WTC11 (cell line): ENCODE measurements around the gene FLT4. TPM values are rescaled to one million over a fixed set of nuclear protein-coding genes. Genes with fewer than 3 reads are reported as not detected.

ENCODE experiments used
- ATAC-seq: fragments of 200-7000 bp; cut with Tn5 transposase; 2 replicates; pipeline ENCODE4 v1.10.0; 2021; ENCODE audit warnings: mild to moderate bottlenecking, moderate library complexity
- CTCF ChIA-PET: fragments of 300-600 bp; sonication (Branson Sonifier 250); formaldehyde crosslinking; loops from one replicate; lab custom pipeline; 2021; ENCODE audit warnings: antibody characterized with exemption; lab: Charles Lee
- POLR2A ChIA-PET: fragments of 350-600 bp; sonication (Branson Sonifier 250); formaldehyde crosslinking; loops from one replicate; lab custom pipeline; 2021; ENCODE audit warnings: antibody characterized with exemption; lab: Charles Lee
- DNase-seq: peaks from one replicate; pipeline ENCODE4 v3.0.0; 2021; ENCODE audit warnings: low spot score
- H3K27ac Mint-ChIP-seq: 2 replicates; pipeline ENCODE4 v1.8.0; 2021; ENCODE audit warnings: mixed read lengths
- H3K27me3 Mint-ChIP-seq: 2 replicates; pipeline ENCODE4 v1.8.0; 2021; ENCODE audit warnings: low read depth, mild to moderate bottlenecking, moderate library complexity, mixed read lengths
- H3K36me3 Mint-ChIP-seq: 2 replicates; pipeline ENCODE4 v1.8.0; 2021; ENCODE audit warnings: mixed read lengths
- H3K4me1 Mint-ChIP-seq: 2 replicates; pipeline ENCODE4 v1.8.0; 2022; ENCODE audit warnings: mixed read lengths
- H3K4me3 Mint-ChIP-seq: 2 replicates; pipeline ENCODE4 v1.8.0; 2021; ENCODE audit warnings: mild to moderate bottlenecking, moderate library complexity, mixed read lengths
- H3K9me3 Mint-ChIP-seq: 2 replicates; pipeline ENCODE4 v1.8.0; 2021; ENCODE audit warnings: mixed read lengths
- ATF1 ChIP-seq: sonication (generic); formaldehyde crosslinking; IDR thresholded peaks from 2 replicates; pipeline ENCODE4 v1.8.1; 2023; ENCODE audit warnings: mild to moderate bottlenecking, moderate library complexity, missing genetic modification reagents
- CBFB ChIP-seq: sonication (generic); formaldehyde crosslinking; IDR thresholded peaks from 2 replicates; pipeline ENCODE4 v1.8.1; 2022; ENCODE audit warnings: mild to moderate bottlenecking, low read depth, missing genetic modification reagents
- EMX1 ChIP-seq: fragments of 250-450 bp; sonication (Bioruptor Pico); IDR thresholded peaks from 2 replicates; pipeline ENCODE4 v1.8.0; 2021; ENCODE audit warnings: mild to moderate bottlenecking
- GTF2I ChIP-seq: fragments of 250-450 bp; sonication (Bioruptor Pico); conservative IDR thresholded peaks from 2 replicates; pipeline ENCODE4 v1.4.0; 2021; ENCODE audit warnings: mild to moderate bottlenecking
- HMGA2 ChIP-seq: fragments of 250-450 bp; sonication (Bioruptor Pico); IDR thresholded peaks from 2 replicates; pipeline ENCODE4 v1.4.0; 2021; ENCODE audit warnings: mild to moderate bottlenecking, moderate library complexity
- HMGXB4 ChIP-seq: sonication (generic); formaldehyde crosslinking; IDR thresholded peaks from 2 replicates; pipeline ENCODE4 v1.8.1; 2023; ENCODE audit warnings: mild to moderate bottlenecking, moderate library complexity, missing genetic modification reagents
- IRF2 ChIP-seq: sonication (generic); formaldehyde crosslinking; IDR thresholded peaks from 2 replicates; pipeline ENCODE4 v1.8.0; 2022; ENCODE audit warnings: low read depth, missing genetic modification reagents, borderline replicate concordance
- NR2C2 ChIP-seq: sonication (generic); formaldehyde crosslinking; IDR thresholded peaks from 2 replicates; pipeline ENCODE4 v1.8.0; 2022; ENCODE audit warnings: mild to moderate bottlenecking, missing genetic modification reagents
- PREB ChIP-seq: sonication (generic); formaldehyde crosslinking; IDR thresholded peaks from 2 replicates; pipeline ENCODE4 v1.8.1; 2022; ENCODE audit warnings: mild to moderate bottlenecking, missing genetic modification reagents, moderate library complexity, borderline replicate concordance
- PRRX2 ChIP-seq: fragments of 250-450 bp; sonication (Bioruptor Pico); IDR thresholded peaks from 2 replicates; pipeline ENCODE4 v1.8.0; 2021; ENCODE audit warnings: mild to moderate bottlenecking
- TCF7 ChIP-seq: sonication (generic); formaldehyde crosslinking; IDR thresholded peaks from 2 replicates; pipeline ENCODE4 v1.8.0; 2022; ENCODE audit warnings: mild to moderate bottlenecking, low read depth, missing genetic modification reagents, moderate library complexity
- ZNF396 ChIP-seq: fragments of 250-450 bp; sonication (Bioruptor Pico); IDR thresholded peaks from 2 replicates; pipeline ENCODE4 v1.8.0; 2021; ENCODE audit warnings: mild to moderate bottlenecking, moderate library complexity, borderline replicate concordance
- ZSCAN18 ChIP-seq: fragments of 250-450 bp; sonication (Bioruptor Pico); IDR thresholded peaks from 2 replicates; pipeline ENCODE4 v2.1.2; 2022; ENCODE audit warnings: mild to moderate bottlenecking, moderate library complexity
- total RNA-seq: library from RNA; stranded (reverse); gene quantifications from 3 replicates; pipeline ENCODE4 v1.2.3, GENCODE V29; 2021
- TF ChIP-seq, protein P1 (sequence below): fragments of 250-450 bp; sonication (Bioruptor Pico); IDR thresholded peaks from 2 replicates; pipeline ENCODE4 v1.9.0; 2021; ENCODE audit warnings: mild to moderate bottlenecking, borderline replicate concordance
- TF ChIP-seq, protein P2 (sequence below): sonication (generic); formaldehyde crosslinking; IDR thresholded peaks from 2 replicates; pipeline ENCODE4 v1.8.1; 2023; ENCODE audit warnings: mild to moderate bottlenecking, missing genetic modification reagents, moderate library complexity
- TF ChIP-seq, protein P3 (sequence below): sonication (generic); formaldehyde crosslinking; conservative IDR thresholded peaks from 2 replicates; pipeline ENCODE4 v1.8.1; 2022; ENCODE audit warnings: mild to moderate bottlenecking, missing genetic modification reagents

Gene FLT4
- total RNA-seq, 1 experiment from 2014 or later, result 12.4 TPM

GRCh38 chr5:180643191-180643851, 6.1 kb downstream of the FLT4 start (continued):
- TF ChIP-seq, protein P1, sequence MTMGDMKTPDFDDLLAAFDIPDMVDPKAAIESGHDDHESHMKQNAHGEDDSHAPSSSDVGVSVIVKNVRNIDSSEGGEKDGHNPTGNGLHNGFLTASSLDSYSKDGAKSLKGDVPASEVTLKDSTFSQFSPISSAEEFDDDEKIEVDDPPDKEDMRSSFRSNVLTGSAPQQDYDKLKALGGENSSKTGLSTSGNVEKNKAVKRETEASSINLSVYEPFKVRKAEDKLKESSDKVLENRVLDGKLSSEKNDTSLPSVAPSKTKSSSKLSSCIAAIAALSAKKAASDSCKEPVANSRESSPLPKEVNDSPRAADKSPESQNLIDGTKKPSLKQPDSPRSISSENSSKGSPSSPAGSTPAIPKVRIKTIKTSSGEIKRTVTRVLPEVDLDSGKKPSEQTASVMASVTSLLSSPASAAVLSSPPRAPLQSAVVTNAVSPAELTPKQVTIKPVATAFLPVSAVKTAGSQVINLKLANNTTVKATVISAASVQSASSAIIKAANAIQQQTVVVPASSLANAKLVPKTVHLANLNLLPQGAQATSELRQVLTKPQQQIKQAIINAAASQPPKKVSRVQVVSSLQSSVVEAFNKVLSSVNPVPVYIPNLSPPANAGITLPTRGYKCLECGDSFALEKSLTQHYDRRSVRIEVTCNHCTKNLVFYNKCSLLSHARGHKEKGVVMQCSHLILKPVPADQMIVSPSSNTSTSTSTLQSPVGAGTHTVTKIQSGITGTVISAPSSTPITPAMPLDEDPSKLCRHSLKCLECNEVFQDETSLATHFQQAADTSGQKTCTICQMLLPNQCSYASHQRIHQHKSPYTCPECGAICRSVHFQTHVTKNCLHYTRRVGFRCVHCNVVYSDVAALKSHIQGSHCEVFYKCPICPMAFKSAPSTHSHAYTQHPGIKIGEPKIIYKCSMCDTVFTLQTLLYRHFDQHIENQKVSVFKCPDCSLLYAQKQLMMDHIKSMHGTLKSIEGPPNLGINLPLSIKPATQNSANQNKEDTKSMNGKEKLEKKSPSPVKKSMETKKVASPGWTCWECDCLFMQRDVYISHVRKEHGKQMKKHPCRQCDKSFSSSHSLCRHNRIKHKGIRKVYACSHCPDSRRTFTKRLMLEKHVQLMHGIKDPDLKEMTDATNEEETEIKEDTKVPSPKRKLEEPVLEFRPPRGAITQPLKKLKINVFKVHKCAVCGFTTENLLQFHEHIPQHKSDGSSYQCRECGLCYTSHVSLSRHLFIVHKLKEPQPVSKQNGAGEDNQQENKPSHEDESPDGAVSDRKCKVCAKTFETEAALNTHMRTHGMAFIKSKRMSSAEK (CRISPR knock-in tag), result no peak

DNA sequence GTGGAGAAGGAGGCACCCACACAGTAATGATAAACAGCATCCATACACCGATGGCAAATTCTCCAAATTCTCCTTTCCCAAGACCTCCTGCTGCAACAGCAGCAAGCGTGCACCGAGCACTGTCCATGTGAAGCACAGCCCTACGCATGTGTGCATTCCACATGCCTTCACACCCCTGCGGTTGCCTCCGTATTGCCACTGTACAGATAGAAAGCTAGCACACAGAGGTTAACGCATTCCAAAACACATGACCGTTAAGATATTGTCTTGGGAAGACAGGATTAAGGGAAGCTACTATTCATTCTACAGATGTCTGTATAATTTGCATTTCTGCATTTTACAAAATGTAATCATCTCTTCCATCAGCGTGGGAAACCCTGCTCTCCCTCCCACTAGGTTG, 6.6 kb downstream of the FLT4 start:
- Mint-ChIP-seq H3K36me3 (no peaks in the 10 kb centered on the region), H3K4me3 (no peak overlapping the region), H3K27me3 (peaks cover 10% of the 10 kb centered on the region), H3K4me1 (no peaks in the 10 kb centered on the region), H3K27ac (no peak overlapping the region), H3K9me3 (no peaks in the 10 kb centered on the region)
- no peak for ATAC-seq
- no peak for DNase-seq
- ChIA-PET CTCF (interaction anchor here (1.0 to 4.1 kb wide), 3 partner anchors 24 to 37 kb away, joined by 3 to 30 read pairs (median 3); no protein-coding TSS in a partner anchor), POLR2A (no interaction called here)
- no peak for TF ChIP-seq ZSCAN18 (CRISPR knock-in tag)
- TF ChIP-seq, protein P2, sequence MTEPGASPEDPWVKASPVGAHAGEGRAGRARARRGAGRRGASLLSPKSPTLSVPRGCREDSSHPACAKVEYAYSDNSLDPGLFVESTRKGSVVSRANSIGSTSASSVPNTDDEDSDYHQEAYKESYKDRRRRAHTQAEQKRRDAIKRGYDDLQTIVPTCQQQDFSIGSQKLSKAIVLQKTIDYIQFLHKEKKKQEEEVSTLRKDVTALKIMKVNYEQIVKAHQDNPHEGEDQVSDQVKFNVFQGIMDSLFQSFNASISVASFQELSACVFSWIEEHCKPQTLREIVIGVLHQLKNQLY, result no peak
- no peak for TF ChIP-seq GTF2I
- no peak for TF ChIP-seq IRF2 (CRISPR knock-in tag)
- no peak for TF ChIP-seq ZNF396 (CRISPR knock-in tag)
- TF ChIP-seq PRRX2 (CRISPR knock-in tag), result no peak
- no peak for TF ChIP-seq CBFB (CRISPR knock-in tag)
- TF ChIP-seq TCF7 (CRISPR knock-in tag), result no peak
- no peak for TF ChIP-seq NR2C2 (CRISPR knock-in tag)
- TF ChIP-seq, protein P3, sequence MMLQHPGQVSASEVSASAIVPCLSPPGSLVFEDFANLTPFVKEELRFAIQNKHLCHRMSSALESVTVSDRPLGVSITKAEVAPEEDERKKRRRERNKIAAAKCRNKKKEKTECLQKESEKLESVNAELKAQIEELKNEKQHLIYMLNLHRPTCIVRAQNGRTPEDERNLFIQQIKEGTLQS, result no peak
- no peak for TF ChIP-seq ATF1 (CRISPR knock-in tag)
- TF ChIP-seq HMGA2 (CRISPR knock-in tag), result no peak
- TF ChIP-seq HMGXB4 (CRISPR knock-in tag), result no peak
- no peak for TF ChIP-seq EMX1 (CRISPR knock-in tag)
- no peak for TF ChIP-seq PREB
- TF ChIP-seq, all 79 proteins: peak for 0
